Measurements from ENCODE around the gene CBARP.

Gene CBARP

DNA sequence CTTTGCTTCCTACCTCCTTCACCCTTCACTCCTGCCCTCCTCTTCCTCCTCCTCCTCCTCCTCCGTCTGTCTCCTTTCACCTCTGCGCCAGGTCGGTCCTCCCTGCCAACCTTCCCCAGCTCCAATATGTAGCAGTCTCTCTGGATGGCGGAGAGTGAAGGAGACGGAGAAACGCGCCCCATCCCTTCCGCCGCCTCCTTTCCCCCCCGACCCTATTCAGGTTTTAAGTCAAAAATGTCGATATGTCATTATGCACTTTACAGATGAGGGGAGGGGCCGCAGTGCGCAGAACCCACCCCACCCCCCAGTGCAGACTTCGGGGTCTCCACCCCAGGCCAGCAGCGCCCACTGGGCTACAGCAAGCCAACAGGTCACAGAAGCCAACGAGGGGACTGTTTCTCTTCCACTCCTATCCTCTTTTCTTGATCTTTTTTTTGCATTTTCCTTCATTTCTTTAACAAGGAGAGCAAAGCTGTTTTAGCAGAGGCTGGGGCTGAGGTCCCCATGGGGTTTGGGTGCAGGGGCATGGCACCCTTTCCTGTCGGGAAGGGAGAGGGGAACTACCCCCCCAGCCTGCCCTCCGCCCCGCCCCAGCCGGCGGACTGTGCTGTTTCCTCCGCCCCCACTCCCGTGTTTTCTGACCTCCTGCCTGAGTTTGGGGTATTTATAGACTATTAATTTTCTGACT, 19.8 kb upstream of the CBARP start:
- H3K9me3 ChIP-seq (ENCODE audit: insufficient read depth, low read length) = no peaks in the 10 kb centered on the region
- no peaks in the 10 kb centered on the region for H3K27me3 ChIP-seq (ENCODE audit: insufficient read depth, insufficient read length)
- H3K4me3 ChIP-seq (ENCODE audit: insufficient read length, low read depth) = no peak overlapping the region
- no peak for DNase-seq (ENCODE audit: low read depth, low spot score)
- H3K36me3 ChIP-seq (ENCODE audit: insufficient read depth, insufficient read length, low read length) = peaks cover 49% of the 10 kb centered on the region
- peaks cover 50% of the 10 kb centered on the region for H3K4me1 ChIP-seq (ENCODE audit: insufficient read depth, insufficient read length)
- H3K9ac ChIP-seq (ENCODE audit: insufficient read length, low read depth) = no peak overlapping the region
- TF ChIP-seq ZNF274 (IDR thresholded peaks at IDR 0.05; ENCODE audit: low read depth, low read length) (no peak), YY1 (IDR thresholded peaks at IDR 0.05; ENCODE audit: insufficient read depth, insufficient read length) (no peak), SUZ12 (IDR thresholded peaks at IDR 0.05; ENCODE audit: extremely low read depth, insufficient read depth, insufficient read length) (no peak)

DNA sequence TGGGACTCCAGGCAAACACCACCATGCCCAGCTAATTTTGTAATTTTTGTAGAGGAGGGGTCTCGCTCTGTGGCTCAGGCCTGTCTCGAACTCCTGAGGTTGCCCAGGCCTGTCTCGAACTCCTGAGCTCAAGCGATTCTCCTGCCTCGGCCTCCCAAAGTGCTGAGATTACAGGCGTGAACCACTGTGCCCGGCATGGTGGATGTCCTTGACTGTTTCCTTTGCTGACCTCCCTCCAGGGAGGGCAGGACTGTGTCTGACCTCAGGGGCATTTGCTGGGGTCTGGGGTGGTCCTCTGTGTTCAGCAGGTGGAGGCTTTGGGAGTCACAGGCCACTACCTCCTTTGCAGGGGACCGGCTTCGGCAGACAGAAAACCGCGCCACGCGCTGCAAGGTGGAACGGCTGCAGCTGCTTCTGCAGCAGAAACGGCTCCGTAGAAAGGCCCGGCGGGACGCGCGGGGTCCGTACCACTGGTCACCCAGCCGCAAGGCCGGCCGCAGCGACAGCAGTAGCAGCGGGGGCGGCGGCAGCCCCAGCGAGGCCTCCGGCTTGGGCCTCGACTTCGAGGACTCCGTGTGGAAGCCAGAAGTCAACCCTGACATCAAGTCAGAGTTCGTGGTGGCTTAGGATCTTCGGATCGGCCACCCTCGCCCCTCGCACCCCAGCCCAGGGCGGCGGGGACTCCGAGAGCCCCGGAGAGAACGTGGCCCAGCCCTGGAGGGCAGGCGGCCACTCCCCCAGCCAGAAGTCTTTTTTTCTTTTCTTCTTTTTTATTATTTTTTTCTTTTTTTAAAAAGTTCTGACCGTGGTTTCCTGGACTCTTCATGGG, 19.1 kb upstream of the CBARP start:
- Histone ChIP-seq H3K36me3 (ENCODE audit: insufficient read depth, insufficient read length, low read length) (peaks cover 51% of the 10 kb centered on the region), H3K9me3 (ENCODE audit: insufficient read depth, low read length) (no peaks in the 10 kb centered on the region), H3K4me1 (ENCODE audit: insufficient read depth, insufficient read length) (peaks cover 47% of the 10 kb centered on the region), H3K9ac (ENCODE audit: insufficient read length, low read depth) (peak overlapping the region; percentile 9), H3K27me3 (ENCODE audit: insufficient read depth, insufficient read length) (no peaks in the 10 kb centered on the region), H3K4me3 (ENCODE audit: insufficient read length, low read depth) (no peak overlapping the region)
- no peak for DNase-seq (ENCODE audit: low read depth, low spot score)
- TF ChIP-seq ZNF274 (IDR thresholded peaks at IDR 0.05; ENCODE audit: low read depth, low read length) (no peak), YY1 (IDR thresholded peaks at IDR 0.05; ENCODE audit: insufficient read depth, insufficient read length) (no peak), SUZ12 (IDR thresholded peaks at IDR 0.05; ENCODE audit: extremely low read depth, insufficient read depth, insufficient read length) (no peak)

DNA sequence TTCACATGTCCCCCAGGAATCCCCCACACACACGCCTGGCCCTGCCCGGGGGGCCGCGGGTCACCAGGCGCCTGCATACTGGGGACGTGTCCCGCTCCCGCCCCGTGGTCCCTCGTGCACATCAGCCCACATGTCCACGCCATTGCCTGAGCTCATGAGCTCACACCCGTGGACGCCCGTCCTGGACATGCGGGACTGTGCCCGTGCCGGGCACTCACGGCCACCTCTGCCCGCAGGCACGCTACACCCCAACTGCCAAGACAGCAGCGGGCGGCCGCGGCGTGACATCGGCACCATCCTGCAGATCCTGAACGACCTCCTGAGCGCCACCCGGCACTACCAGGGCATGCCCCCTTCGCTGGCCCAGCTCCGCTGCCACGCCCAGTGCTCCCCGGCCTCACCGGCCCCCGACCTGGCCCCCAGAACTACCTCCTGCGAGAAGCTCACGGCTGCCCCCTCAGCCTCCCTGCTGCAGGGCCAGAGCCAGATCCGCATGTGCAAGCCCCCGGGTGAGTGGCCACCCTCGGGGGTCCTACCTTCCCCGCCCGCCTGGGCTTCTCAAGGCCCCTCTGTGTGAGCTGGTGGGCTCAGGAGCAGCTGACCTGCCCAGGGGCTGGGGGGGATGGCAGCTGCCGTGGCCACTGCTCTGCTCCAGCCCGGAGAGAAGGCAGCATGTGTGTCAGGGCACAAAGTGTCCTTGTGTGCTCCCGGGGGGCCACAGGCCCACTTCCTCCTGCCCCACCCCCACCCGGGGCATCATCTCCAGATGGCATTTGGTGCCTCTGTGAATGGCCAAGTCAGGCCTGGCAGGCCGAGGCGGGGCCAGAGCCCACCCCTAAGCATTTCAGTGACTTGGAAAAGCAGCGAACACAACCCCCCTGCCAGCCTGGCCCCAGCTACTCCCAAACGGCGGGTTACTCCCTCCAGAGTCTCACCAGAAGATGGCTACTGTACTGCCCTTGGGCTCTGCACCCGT, 17.7 kb upstream of the CBARP start:
- Histone ChIP-seq H3K9me3 (ENCODE audit: insufficient read depth, low read length) (no peaks in the 10 kb centered on the region), H3K36me3 (ENCODE audit: insufficient read depth, insufficient read length, low read length) (peaks cover 62% of the 10 kb centered on the region), H3K9ac (ENCODE audit: insufficient read length, low read depth) (peak overlapping the region; percentile 42), H3K4me3 (ENCODE audit: insufficient read length, low read depth) (no peak overlapping the region), H3K4me1 (ENCODE audit: insufficient read depth, insufficient read length) (peaks cover 42% of the 10 kb centered on the region), H3K27me3 (ENCODE audit: insufficient read depth, insufficient read length) (no peaks in the 10 kb centered on the region)
- TF ChIP-seq SUZ12 (IDR thresholded peaks at IDR 0.05; ENCODE audit: extremely low read depth, insufficient read depth, insufficient read length) (no peak), YY1 (IDR thresholded peaks at IDR 0.05; ENCODE audit: insufficient read depth, insufficient read length) (no peak), ZNF274 (IDR thresholded peaks at IDR 0.05; ENCODE audit: low read depth, low read length) (no peak)
- DNase-seq (ENCODE audit: low read depth, low spot score) = no peak

DNA sequence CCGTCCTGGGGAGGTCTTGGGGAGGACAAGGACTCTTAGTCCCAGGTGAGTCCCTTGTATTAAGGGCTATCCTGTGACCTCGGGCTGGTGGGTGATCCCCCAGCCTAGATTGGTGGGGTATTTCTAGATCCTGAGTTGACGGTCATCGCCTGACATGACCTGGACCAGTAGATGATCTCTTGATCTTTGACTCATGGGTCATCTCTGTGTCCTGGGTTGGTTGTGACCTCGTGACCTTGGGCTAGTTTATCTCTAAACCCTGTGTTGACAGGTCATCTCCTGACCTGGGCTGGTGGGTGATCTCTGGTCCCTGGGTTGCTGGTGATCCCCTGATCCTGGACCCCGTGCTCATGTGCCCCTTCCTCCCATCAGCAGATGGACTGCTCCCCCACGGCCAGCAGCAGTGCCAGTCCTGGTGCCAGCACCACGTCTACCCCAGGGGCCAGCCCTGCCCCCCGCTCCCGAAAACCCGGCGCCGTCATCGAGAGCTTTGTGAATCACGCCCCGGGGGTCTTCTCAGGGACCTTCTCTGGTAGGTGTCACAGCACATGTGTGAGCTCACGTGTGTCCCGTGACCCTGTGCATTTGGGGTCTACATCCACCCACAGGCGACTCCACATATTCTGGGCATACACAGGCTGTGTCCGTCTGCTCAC, 16.9 kb upstream of the CBARP start:
- Histone ChIP-seq H3K36me3 (ENCODE audit: insufficient read depth, insufficient read length, low read length) (peaks cover 70% of the 10 kb centered on the region), H3K9me3 (ENCODE audit: insufficient read depth, low read length) (no peaks in the 10 kb centered on the region), H3K9ac (ENCODE audit: insufficient read length, low read depth) (peak overlapping the region; percentile 54), H3K4me1 (ENCODE audit: insufficient read depth, insufficient read length) (peaks cover 35% of the 10 kb centered on the region), H3K27me3 (ENCODE audit: insufficient read depth, insufficient read length) (no peaks in the 10 kb centered on the region), H3K4me3 (ENCODE audit: insufficient read length, low read depth) (no peak overlapping the region)
- DNase-seq (ENCODE audit: low read depth, low spot score) = no peak
- TF ChIP-seq ZNF274 (IDR thresholded peaks at IDR 0.05; ENCODE audit: low read depth, low read length) (no peak), YY1 (IDR thresholded peaks at IDR 0.05; ENCODE audit: insufficient read depth, insufficient read length) (no peak), SUZ12 (IDR thresholded peaks at IDR 0.05; ENCODE audit: extremely low read depth, insufficient read depth, insufficient read length) (no peak)

DNA sequence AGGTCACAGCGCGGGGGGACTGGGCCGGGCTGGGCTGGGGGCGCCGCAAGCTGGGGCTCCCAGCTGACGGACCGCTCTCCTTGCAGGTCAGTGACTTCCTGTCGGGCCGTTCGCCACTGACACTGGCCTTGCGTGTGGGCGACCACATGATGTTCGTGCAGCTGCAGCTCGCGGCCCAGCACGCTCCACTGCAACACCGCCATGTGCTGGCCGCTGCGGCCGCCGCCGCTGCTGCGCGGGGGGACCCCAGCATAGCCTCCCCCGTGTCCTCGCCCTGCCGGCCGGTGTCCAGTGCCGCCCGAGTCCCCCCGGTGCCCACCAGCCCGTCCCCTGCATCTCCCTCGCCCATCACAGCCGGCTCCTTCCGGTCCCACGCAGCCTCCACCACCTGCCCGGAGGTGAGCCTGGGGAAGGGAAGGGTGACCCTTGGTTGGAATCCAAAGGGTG, 16.3 kb upstream of the CBARP start:
- Histone ChIP-seq H3K27me3 (ENCODE audit: insufficient read depth, insufficient read length) (no peaks in the 10 kb centered on the region), H3K9ac (ENCODE audit: insufficient read length, low read depth) (peak overlapping the region; percentile 54), H3K9me3 (ENCODE audit: insufficient read depth, low read length) (no peaks in the 10 kb centered on the region), H3K4me3 (ENCODE audit: insufficient read length, low read depth) (no peak overlapping the region), H3K4me1 (ENCODE audit: insufficient read depth, insufficient read length) (peaks cover 30% of the 10 kb centered on the region), H3K36me3 (ENCODE audit: insufficient read depth, insufficient read length, low read length) (peaks cover 70% of the 10 kb centered on the region)
- TF ChIP-seq SUZ12 (IDR thresholded peaks at IDR 0.05; ENCODE audit: extremely low read depth, insufficient read depth, insufficient read length) (no peak), YY1 (IDR thresholded peaks at IDR 0.05; ENCODE audit: insufficient read depth, insufficient read length) (no peak), ZNF274 (IDR thresholded peaks at IDR 0.05; ENCODE audit: low read depth, low read length) (no peak)
- no peak for DNase-seq (ENCODE audit: low read depth, low spot score)

DNA sequence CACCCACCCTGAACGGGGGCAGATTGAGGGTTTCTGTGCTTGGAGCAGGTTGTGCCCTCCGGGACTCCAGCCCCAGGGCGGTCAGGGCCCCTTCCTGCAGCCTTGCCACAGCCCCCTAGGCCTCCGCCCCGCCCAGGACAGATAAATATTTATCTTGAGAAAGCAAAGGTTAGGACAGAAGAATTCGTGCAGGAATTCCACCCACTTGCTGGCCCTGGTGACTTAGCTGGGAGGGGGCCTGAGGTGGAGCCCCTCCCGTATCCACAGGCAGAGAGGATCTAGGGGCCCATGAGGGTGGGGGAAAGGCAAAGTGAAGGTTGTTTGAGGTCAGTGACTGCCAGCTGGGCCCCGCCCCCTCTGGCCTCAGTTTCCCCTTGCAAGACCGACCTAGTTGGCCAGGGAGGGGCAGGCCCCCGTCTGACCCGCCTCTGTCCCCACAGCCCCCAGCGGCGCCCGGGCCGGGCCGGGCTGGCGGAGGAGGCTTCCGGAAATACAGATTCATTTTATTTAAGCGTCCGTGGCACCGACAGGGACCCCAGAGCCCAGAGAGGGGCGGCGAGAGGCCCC, 15.8 kb upstream of the CBARP start:
- Histone ChIP-seq H3K27me3 (ENCODE audit: insufficient read depth, insufficient read length) (no peaks in the 10 kb centered on the region), H3K36me3 (ENCODE audit: insufficient read depth, insufficient read length, low read length) (peaks cover 70% of the 10 kb centered on the region), H3K4me1 (ENCODE audit: insufficient read depth, insufficient read length) (peaks cover 29% of the 10 kb centered on the region), H3K4me3 (ENCODE audit: insufficient read length, low read depth) (no peak overlapping the region), H3K9me3 (ENCODE audit: insufficient read depth, low read length) (no peaks in the 10 kb centered on the region), H3K9ac (ENCODE audit: insufficient read length, low read depth) (peak overlapping the region; percentile 54)
- no peak for TF ChIP-seq YY1 (IDR thresholded peaks at IDR 0.05; ENCODE audit: insufficient read depth, insufficient read length)
- TF ChIP-seq ZNF274 (IDR thresholded peaks at IDR 0.05; ENCODE audit: low read depth, low read length) = no peak
- TF ChIP-seq SUZ12 (IDR thresholded peaks at IDR 0.05; ENCODE audit: extremely low read depth, insufficient read depth, insufficient read length) = no peak
- no peak for DNase-seq (ENCODE audit: low read depth, low spot score)

Data from NT2/D1 (cell line).